Neural cell (in vitro differentiated cells): ENCODE results near the gene RASAL3. TPM values are rescaled to one million over a fixed set of nuclear protein-coding genes. Genes with fewer than 3 reads are reported as not detected.

ENCODE experiments used
- H2AFZ ChIP-seq: fragments of 200-600, 300-800 bp; sonication (generic), shearing (Covaris generic); 2 replicates; pipeline ENCODE4 v1.6.0; 2014; ENCODE audit warnings: low read depth, mild to moderate bottlenecking, antibody characterized with exemption, low read length, moderate library complexity
- H3F3A ChIP-seq: fragments of 200-600 bp; shearing (Covaris generic); 2 replicates; pipeline ENCODE4 v1.6.1; 2016; ENCODE audit warnings: mild to moderate bottlenecking, moderate library complexity, mixed read lengths, antibody characterized with exemption, low read length; ENCODE audit not compliant: insufficient read depth, poor library complexity, severe bottlenecking
- H3K27ac ChIP-seq: fragments of 200-600, 300-800 bp; sonication (generic), shearing (Covaris generic); 2 replicates; pipeline ENCODE4 v1.5.1; 2014; ENCODE audit warnings: mild to moderate bottlenecking, low read length, moderate library complexity
- H3K27me3 ChIP-seq: fragments of 300-800, 200-600 bp; sonication (generic), shearing (Covaris generic); 2 replicates; pipeline ENCODE4 v1.6.0; 2014; ENCODE audit warnings: mild to moderate bottlenecking, low read depth, low read length, moderate library complexity; ENCODE audit not compliant: insufficient read depth
- H3K36me3 ChIP-seq: fragments of 300-800, 200-600 bp; sonication (generic), shearing (Covaris generic); 2 replicates; pipeline ENCODE4 v1.5.1; 2014; ENCODE audit warnings: mild to moderate bottlenecking, antibody characterized with exemption, low read length, moderate library complexity; ENCODE audit not compliant: insufficient read depth
- H3K4me2 ChIP-seq: fragments of 300-800, 200-600 bp; sonication (generic), shearing (Covaris generic); 2 replicates; pipeline ENCODE4 v1.6.0; 2014; ENCODE audit warnings: mild to moderate bottlenecking, low read length
- H3K4me3 ChIP-seq: fragments of 300-800, 200-600 bp; sonication (generic), shearing (Covaris generic); 2 replicates; pipeline ENCODE4 v1.5.1; 2014; ENCODE audit warnings: mild to moderate bottlenecking, low read length, moderate library complexity
- H3K79me2 ChIP-seq: fragments of 200-600 bp; shearing (Covaris generic); replicated peaks from 2 replicates; pipeline ENCODE4 v1.6.0; 2014; ENCODE audit warnings: mild to moderate bottlenecking, low read length, moderate library complexity; ENCODE audit not compliant: insufficient read depth
- H3K9ac ChIP-seq: fragments of 300-800, 200-600 bp; sonication (generic), shearing (Covaris generic); 2 replicates; pipeline ENCODE4 v1.6.1; 2016; ENCODE audit warnings: mild to moderate bottlenecking, low read length, mixed read lengths
- H3K9me2 ChIP-seq: fragments of 200-600 bp; shearing (Covaris generic); 2 replicates; pipeline ENCODE4 v1.6.1; 2016; ENCODE audit warnings: mild to moderate bottlenecking, low read length, mixed read lengths; ENCODE audit not compliant: insufficient read depth
- H3K9me3 ChIP-seq: fragments of 200-600, 300-800 bp; sonication (generic), shearing (Covaris generic); 2 replicates; pipeline ENCODE4 v1.6.1; 2016; ENCODE audit warnings: mild to moderate bottlenecking, mixed run types, low read length, moderate library complexity, mixed read lengths
- H4K20me1 ChIP-seq: fragments of 200-600 bp; shearing (Covaris generic); 2 replicates; pipeline ENCODE4 v1.6.1; 2016; ENCODE audit warnings: mild to moderate bottlenecking, mixed run types; ENCODE audit not compliant: insufficient read depth
- CTCF ChIP-seq: fragments of 450-650 bp; IDR thresholded peaks from 2 replicates; pipeline ENCODE4 v1.5.1; 2014; ENCODE audit warnings: antibody characterized with exemption, mild to moderate bottlenecking, moderate library complexity; ENCODE audit not compliant: poor library complexity, severe bottlenecking
- EP300 ChIP-seq: fragments of 450-650 bp; conservative IDR thresholded peaks from 2 replicates; pipeline ENCODE4 v1.6.1; 2014; ENCODE audit warnings: antibody characterized with exemption, mild to moderate bottlenecking, moderate library complexity; ENCODE audit not compliant: poor library complexity, severe bottlenecking
- EZH2 ChIP-seq: fragments of 200-600, 300-800 bp; shearing (Covaris generic), sonication (generic); IDR thresholded peaks from 2 replicates; pipeline ENCODE4 v1.6.1; 2014; ENCODE audit warnings: antibody characterized with exemption, low read length, borderline replicate concordance, mild to moderate bottlenecking; ENCODE audit not compliant: insufficient read depth, poor library complexity, severe bottlenecking
- MXI1 ChIP-seq: fragments of 450-650 bp; conservative IDR thresholded peaks from 2 replicates; pipeline ENCODE4 v1.6.1; 2014; ENCODE audit warnings: antibody characterized with exemption, mild to moderate bottlenecking; ENCODE audit not compliant: poor library complexity, severe bottlenecking
- POLR2AphosphoS5 ChIP-seq: IDR thresholded peaks from 2 replicates; pipeline ENCODE4 v1.6.1; 2012
- RAD21 ChIP-seq: fragments of 450-650 bp; conservative IDR thresholded peaks from 2 replicates; pipeline ENCODE4 v1.6.1; 2014; ENCODE audit warnings: antibody characterized with exemption, mild to moderate bottlenecking, moderate library complexity
- REST ChIP-seq: IDR thresholded peaks from 2 replicates; pipeline ENCODE4 v1.6.1; 2012; ENCODE audit warnings: borderline replicate concordance
- SMC3 ChIP-seq: fragments of 450-650 bp; conservative IDR thresholded peaks from 2 replicates; pipeline ENCODE4 v1.6.1; 2014; ENCODE audit warnings: antibody characterized with exemption, mild to moderate bottlenecking, moderate library complexity; ENCODE audit not compliant: poor library complexity
- TAF1 ChIP-seq: IDR thresholded peaks from 2 replicates; pipeline ENCODE4 v1.6.1; 2012; ENCODE audit warnings: low read depth
- polyA plus RNA-seq: library from polyadenylated mRNA; depleted of rRNA; stranded (reverse); fragments of >200 nt; gene quantifications from 2 replicates; pipeline ENCODE4 v1.2.3, GENCODE V29; 2014

The RASAL3 gene
- polyA plus RNA-seq, 1 donor from 2014 or later = 1.1 TPM

- no peak for TF ChIP-seq CTCF
Observed at GRCh38 chr19:15468675-15469512, 4.5 kb upstream of the RASAL3 start (continued).

GRCh38 chr19:15467734-15468214 is 3.4 kb upstream of the RASAL3 start:
- no peak overlapping the region for H3K27ac ChIP-seq
- H3K27me3 ChIP-seq = peaks cover 34% of the 10 kb centered on the region
- H3K79me2 ChIP-seq = no peaks in the 10 kb centered on the region
- H3K4me2 ChIP-seq = no peak overlapping the region
- H3F3A ChIP-seq = no peaks in the 10 kb centered on the region
- no peak for TF ChIP-seq SMC3
- TF ChIP-seq TAF1 = no peak
- no peak for TF ChIP-seq REST
- no peak for TF ChIP-seq EP300
- TF ChIP-seq EZH2 = no peak
- TF ChIP-seq RAD21 = no peak
- no peak for TF ChIP-seq POLR2AphosphoS5
- no peak for TF ChIP-seq MXI1
- no peak for TF ChIP-seq CTCF
- H3K9ac ChIP-seq = no peak overlapping the region
- H4K20me1 ChIP-seq = no peaks in the 10 kb centered on the region
- no peaks in the 10 kb centered on the region for H3K9me2 ChIP-seq
- H2AFZ ChIP-seq = no peak overlapping the region
- no peak overlapping the region for H3K4me3 ChIP-seq
- no peaks in the 10 kb centered on the region for H3K36me3 ChIP-seq
- no peaks in the 10 kb centered on the region for H3K9me3 ChIP-seq
